Measurements from ENCODE around the gene PIP5KL1.

Gene PIP5KL1

GRCh38 chr9:127912296-127912695 lies 18.3 kb downstream of the PIP5KL1 start:
- DNase-seq, result no peak

GRCh38 chr9:127910613-127911205 lies 19.9 kb downstream of the PIP5KL1 start:
- DNase-seq, result no peak

GRCh38 chr9:127909839-127910273 lies 20.7 kb downstream of the PIP5KL1 start:
- peak; percentile 68 for DNase-seq

GRCh38 chr9:127908660-127908926 lies 22.0 kb downstream of the PIP5KL1 start:
- no peak for DNase-seq

GRCh38 chr9:127907867-127908659 lies 22.5 kb downstream of the PIP5KL1 start:
- no peak for DNase-seq

- DNase-seq, result no peak
Measured at GRCh38 chr9:127905788-127906191, 24.8 kb downstream of the PIP5KL1 start.

- DNase-seq, result no peak
Measured at GRCh38 chr9:127905004-127905728, 25.4 kb downstream of the PIP5KL1 start.

GRCh38 chr9:127904561-127905003 lies 26.0 kb downstream of the PIP5KL1 start:
- no peak for DNase-seq

GRCh38 chr9:127903557-127904475 lies 26.8 kb downstream of the PIP5KL1 start:
- no peak for DNase-seq

- peak; percentile 58 for DNase-seq
Measured at GRCh38 chr9:127899128-127899943, 31.2 kb downstream of the PIP5KL1 start, which contains the start of gene ST6GALNAC6. Gene ST6GALNAC6, minus strand, starts transcription at chr9:127899603. Its CDS starts 1,622 bp downstream, at chr9:127897981.

GRCh38 chr9:127898433-127899127 lies 32.0 kb downstream of the PIP5KL1 start:
- no peak for DNase-seq

- DNase-seq, result peak; percentile 89
Measured at GRCh38 chr9:127897193-127897692, 33.3 kb downstream of the PIP5KL1 start.

GRCh38 chr9:127896395-127897192 lies 34.0 kb downstream of the PIP5KL1 start:
- no peak for DNase-seq

- no peak for DNase-seq
Measured at GRCh38 chr9:127895811-127896210, 34.8 kb downstream of the PIP5KL1 start.

- DNase-seq, result no peak
Measured at GRCh38 chr9:127893392-127893791, 37.2 kb downstream of the PIP5KL1 start.

GRCh38 chr9:127892831-127893230 lies 37.7 kb downstream of the PIP5KL1 start:
- no peak for DNase-seq

- DNase-seq, result no peak
Measured at GRCh38 chr9:127890053-127890452, 40.5 kb downstream of the PIP5KL1 start.

GRCh38 chr9:127887792-127888191 lies 42.8 kb downstream of the PIP5KL1 start:
- DNase-seq, result peak; percentile 27

- no peak for DNase-seq
Measured at GRCh38 chr9:127886401-127886972, 44.1 kb downstream of the PIP5KL1 start.

Measured in MV-4-11 (cell line).